ENCODE data around the gene PLXNA1.

The PLXNA1 gene

DNA sequence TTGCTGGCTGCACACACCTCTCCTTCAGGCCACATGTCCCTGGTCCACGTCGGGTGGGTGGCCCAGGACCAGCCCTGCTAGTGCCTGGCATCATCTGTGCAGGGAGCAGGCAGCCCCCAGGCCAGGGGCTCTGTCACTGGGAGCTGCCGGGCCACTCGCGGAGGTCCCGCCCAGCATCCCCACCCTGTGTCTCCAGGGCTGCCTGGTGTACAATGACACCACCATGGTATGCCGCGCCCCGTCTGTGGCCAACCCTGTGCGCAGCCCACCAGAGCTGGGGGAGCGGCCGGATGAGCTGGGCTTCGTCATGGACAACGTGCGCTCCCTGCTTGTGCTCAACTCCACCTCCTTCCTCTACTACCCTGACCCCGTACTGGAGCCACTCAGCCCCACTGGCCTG, 34.3 kb downstream of the PLXNA1 start:
- no peak for FAIRE-seq
- no peak for DNase-seq (ENCODE audit: low spot score)

DNA sequence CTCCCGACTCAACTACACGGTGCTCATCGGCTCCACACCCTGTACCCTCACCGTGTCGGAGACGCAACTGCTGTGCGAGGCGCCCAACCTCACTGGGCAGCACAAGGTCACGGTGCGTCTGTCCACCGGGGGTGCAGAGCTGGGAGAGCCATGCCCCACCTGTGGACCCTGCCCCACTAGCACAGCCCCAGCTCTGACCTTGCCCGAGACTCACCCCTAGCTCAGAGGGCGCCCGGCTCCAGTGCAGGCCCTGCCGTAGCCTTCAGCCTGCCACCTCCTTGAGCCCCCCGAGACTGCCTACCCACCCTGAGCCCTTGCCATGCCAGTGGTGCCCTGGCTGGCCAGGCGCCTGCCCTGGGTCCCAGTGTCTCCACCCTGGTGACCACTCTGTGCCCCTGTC, 34.9 kb downstream of the PLXNA1 start:
- DNase-seq (ENCODE audit: low spot score) (no peak), FAIRE-seq (no peak)

DNA sequence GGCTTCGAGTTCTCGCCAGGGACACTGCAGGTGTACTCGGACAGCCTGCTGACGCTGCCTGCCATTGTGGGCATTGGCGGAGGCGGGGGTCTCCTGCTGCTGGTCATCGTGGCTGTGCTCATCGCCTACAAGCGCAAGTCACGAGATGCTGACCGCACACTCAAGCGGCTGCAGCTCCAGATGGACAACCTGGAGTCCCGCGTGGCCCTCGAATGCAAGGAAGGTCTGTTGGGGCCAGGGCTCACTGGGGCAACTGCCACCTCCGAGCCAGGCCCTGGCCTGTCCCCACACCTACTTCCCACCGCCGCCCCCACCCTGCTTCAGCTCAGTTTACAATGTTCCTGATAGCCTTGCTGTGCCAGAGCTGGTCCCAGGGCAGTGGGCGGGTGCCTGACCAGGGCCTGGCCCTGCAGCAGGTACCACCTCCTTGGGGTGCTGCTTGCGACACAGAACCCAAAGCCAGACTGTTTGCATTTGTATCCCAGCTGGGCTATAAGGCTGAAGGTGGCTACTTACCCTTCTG, 35.5 kb downstream of the PLXNA1 start:
- FAIRE-seq (no peak), DNase-seq (ENCODE audit: low spot score) (no peak)

DNA sequence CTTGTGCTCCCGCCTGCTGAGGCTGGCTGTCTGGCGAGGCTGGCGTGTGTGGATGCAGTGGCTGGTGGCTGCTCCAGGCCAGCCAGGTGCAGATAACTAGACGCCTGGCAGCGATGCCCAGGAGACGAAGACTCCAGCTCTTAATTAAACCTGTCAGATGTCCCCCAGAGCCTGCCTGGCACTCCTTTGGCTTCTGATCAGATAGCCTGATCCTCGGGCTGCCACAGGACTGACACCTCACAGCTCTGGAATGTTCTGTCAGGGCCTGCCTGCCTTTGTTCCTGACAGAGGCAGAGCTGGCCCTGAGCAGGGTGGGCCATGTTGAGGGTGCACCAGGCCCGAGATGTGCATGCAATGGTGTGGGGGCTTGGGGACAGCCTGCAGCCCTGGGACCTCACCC, 36.5 kb downstream of the PLXNA1 start:
- no peak for FAIRE-seq

DNA sequence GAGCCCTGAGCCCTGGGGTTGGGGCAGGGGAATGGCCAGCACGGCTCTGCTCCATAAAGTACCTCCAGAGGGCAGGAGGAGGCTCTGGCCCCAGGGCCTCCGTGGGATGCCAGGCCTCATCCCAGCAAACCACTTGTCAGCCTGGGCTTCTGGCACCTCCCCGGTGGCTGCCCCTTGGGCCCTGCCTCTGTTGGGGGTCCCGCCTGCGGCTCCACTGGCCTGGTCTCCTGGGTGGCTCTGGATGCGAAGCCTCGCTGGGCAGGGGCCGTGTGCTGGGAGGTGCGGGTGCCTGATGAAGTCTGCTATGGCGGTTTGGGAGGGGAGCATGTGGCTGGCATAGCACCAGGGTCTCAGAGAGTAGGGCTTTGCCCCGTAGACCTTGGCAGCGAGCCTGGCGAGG, 37.6 kb downstream of the PLXNA1 start:
- DNase-seq (ENCODE audit: low spot score) (no peak), FAIRE-seq (no peak)

More for the DNA sequence above, 36.5 kb downstream of the PLXNA1 start:
- peak; percentile 64 for DNase-seq (ENCODE audit: low spot score)

DNA sequence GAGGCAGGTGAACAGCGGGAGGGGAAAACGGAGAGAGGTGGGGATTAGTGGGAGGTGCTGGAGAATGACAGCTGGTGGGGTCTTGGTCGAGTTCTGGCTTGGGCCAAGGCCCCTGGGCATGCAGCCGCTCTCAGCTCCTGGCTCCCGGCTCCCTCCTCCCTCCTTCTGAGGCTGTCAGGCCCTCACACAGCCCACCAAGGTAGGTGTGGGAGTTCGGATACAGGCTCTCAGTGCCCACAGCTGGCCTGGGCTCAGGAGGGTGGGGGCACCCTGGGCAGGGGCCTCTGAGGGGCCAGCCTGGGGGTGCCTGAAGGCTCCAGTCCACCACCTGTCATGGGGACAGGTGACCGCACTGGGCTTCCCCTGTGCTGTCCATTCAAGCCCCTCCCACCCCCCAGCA, 39.9 kb downstream of the PLXNA1 start:
- no peak for FAIRE-seq
- no peak for DNase-seq (ENCODE audit: low spot score)

DNA sequence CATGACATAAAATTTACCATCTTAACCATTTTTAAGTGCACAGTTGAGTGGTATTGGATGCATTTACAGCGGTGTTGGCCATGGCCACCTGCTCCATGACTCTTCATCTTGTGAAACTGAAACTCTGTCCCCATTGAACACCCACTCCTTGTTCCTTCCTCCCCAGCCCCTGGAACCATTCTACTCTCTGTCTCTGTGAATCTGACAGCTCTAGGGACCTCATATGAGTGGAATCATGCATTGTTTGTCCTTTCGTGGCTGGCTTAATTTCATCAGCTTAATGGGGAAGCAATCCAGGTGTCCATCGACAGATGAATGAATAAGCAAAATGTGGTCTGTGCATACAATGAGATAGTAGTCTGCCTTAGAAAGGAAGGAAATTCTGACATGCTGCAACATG, 42.5 kb downstream of the PLXNA1 start:
- FAIRE-seq (no peak), DNase-seq (ENCODE audit: low spot score) (no peak)

DNA sequence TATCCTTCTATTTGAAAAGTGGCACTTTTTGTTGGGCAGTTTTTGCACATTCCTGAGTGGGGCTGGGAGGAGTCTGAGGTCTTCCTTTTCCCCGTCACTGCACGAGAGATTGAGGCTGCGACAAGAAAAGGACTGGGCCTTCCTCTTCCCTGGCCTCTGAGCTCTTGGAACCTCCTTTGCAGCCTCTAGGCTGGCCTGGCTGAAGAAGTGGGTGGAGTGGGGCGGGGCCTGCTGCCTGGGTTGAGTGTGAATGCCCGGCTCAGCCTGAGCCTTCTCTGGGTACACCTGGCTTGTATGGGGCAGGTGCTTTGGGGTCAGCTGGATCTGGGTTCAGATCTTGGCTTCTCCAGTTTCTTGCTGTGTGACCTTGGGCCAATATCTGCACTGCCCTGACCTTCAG, 43.1 kb downstream of the PLXNA1 start:
- no peak for DNase-seq (ENCODE audit: low spot score)
- no peak for FAIRE-seq

DNA sequence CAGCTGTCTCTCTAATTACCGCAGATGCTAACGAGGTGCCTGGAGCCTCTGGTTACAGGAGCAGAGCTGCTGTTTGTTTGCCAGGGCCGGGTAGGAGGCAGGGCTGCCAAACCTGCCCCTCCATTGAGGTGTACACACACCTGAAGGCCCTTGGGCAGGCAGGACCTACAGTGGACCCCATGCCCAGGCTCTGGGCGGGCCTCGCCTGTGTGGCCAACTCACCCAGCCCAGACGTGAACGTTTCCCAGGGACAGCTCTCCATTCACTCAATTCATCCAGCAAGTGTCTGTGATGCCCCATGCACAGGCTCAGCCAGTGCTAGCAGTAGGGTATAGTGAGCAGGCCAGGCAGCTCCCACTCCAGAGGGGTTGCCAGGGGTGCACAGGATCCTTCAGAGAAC, 43.7 kb downstream of the PLXNA1 start:
- FAIRE-seq (no peak), DNase-seq (ENCODE audit: low spot score) (no peak)

DNA sequence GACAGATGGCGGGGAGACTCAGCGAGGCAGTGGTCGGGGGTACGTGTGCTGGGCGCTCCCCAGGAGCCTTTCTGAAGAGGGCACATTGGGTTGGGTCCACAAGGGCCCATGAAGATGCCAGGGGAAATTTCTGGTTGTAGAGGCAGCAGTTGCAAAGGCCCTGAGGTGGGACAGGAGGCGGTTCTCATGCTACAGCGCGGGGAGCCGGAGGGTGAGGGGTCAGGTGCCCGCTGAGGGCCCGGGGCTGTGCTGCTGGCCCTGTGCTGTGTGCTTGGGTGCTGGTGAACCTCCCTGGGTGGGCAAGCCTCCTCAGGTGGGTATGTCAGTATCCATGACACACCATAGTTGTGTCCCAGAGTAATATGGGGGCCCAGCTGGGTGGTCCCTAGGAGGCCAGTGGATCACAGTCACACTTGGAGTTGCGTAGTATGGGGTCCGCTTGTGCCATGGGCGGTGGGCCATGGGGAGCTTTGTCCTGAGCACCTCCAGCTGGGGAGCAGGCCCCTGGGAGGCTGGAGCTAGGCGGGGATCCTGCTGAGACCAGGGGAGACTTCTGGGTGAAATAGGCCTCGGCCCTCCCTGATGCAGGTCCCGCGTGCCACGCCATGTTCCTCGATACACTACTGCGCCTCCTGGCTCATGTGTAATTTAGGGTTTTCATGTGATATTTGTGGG, 44.3 kb downstream of the PLXNA1 start:
- FAIRE-seq, result no peak

DNA sequence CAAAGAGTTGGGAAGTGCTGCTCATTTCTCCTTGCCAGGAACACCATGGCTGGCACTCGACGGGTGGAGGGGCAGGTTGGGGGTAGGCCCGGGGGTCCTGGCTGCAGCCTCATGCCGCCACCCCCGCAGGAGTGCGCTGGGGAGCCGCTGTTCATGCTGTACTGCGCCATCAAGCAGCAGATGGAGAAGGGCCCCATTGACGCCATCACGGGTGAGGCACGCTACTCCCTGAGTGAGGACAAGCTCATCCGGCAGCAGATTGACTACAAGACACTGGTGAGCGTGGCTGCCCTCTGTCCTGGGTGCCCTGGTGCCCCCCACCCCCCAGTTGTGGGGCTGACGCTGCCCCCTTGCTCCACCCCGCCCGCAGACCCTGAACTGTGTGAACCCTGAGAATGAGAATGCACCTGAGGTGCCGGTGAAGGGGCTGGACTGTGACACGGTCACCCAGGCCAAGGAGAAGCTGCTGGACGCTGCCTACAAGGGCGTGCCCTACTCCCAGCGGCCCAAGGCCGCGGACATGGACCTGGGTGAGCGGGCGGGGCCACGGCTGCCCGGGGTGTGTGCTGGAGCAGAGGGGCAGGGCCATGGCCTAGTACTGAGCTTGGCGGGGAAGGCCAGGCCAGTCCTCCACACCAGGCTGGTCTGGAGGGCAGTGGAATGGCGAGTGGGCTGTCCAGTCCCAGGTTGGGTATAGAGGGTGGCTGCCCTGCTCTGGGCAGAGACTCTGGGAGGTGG, 45.1 kb downstream of the PLXNA1 start:
- DNase-seq (ENCODE audit: low spot score), result no peak
- no peak for FAIRE-seq

More for the DNA sequence above, 44.3 kb downstream of the PLXNA1 start:
- DNase-seq (ENCODE audit: low spot score), result no peak

DNA sequence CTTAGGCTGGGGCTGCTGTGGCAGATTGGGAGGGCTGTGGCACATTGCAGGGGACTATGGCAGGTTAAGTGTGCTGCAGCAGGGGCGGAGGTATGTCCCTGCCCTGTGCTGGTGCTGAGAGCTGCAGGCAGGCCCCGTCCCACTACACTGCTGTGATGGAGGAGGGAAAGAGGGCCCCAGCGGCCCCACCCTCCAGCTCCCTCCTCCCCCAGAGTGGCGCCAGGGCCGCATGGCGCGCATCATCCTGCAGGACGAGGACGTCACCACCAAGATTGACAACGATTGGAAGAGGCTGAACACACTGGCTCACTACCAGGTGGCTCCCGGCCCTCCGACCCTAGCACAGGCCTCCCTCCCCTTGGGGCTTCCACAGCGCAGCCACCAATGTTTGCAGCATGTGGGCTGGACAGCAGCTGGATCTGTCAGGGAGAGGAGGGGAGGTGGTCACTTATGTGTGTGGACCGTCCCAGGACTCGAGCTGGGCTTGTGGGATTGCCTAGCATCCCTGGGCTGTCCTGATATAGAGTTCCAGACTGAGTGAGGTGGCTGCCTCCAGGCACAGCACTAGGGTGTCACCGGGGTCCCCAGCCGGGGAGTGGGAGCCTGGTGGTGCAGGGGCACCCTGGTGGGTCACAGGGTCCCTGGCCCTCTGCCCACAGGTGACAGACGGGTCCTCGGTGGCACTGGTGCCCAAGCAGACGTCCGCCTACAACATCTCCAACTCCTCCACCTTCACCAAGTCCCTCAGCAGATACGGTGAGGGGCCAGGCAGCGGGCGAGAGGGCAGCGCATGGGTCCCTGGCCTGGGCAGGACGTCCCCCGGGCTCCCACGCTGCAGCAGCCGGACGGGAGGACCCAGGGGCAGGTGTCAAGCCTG, 46.1 kb downstream of the PLXNA1 start:
- DNase-seq (ENCODE audit: low spot score) (no peak), FAIRE-seq (no peak)

DNA sequence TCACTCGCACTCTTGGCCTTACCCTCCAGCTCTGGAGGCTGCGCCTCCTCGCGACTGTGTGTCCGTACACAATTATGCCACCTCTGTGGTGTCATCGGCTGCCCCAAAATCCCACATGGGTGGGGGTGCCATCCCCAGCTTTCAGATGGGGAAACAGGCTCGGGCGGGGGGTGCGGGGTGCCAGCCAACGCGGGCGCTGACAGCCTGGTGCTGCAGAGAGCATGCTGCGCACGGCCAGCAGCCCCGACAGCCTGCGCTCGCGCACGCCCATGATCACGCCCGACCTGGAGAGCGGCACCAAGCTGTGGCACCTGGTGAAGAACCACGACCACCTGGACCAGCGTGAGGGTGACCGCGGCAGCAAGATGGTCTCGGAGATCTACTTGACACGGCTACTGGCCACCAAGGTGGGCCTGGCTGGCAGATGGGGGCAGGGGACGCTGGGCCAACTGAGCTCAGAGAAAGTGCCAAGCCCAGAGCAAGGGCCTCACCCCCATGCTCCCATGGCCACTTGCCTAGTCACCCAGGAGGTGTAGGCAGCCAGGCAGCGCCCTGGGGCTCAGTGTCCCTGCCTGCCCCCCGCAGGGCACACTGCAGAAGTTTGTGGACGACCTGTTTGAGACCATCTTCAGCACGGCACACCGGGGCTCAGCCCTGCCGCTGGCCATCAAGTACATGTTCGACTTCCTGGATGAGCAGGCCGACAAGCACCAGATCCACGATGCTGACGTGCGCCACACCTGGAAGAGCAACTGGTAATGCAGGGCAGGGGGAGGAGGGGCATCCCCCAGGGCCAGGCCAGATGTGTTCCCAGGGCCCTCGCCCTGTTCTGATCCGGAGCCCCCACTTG, 47.0 kb downstream of the PLXNA1 start:
- no peak for DNase-seq (ENCODE audit: low spot score)
- no peak for FAIRE-seq

DNA sequence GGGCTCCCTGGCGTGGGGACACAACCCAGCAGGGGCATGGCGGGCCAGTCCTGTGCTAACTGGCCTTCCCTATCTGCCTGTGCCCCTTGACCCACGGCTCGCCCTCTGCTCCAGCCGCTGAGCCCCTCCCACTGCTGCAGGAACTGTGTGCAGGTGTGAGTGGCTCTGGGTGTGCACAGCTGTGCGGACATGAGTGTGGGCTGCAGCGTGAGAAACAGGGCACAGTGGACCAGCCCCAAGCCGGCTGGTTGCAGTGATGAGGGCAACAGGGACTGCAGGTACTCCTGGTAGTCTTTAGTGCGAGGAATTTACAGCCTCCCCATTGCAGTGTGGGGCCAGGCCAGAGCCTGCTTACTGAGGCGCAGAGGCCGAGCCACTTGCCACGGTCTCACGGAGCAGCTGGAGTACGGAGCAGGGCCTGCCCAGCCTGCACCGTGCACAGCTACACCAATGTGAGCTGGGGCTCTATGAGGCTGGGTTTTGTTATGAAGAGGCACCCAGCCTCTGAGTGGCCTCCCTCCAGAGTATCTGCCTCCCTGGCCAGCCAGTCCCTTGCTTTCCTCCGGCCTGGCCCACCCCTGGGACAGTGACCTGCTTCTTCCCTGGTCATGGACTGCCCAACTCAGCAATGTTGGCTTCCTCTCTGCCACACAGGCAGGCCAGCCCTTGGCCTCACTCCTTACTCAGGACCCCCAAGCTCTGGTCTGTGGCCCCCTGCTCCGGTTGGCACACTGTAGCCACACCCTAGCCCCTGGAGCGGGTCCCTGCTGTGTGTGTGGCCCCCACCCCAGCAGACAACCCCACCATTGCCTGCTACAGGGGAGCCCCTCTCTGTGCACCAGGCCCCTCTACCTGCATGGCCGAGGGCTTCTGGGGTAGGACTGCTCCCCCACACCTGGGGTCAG, 47.8 kb downstream of the PLXNA1 start:
- no peak for FAIRE-seq

DNA sequence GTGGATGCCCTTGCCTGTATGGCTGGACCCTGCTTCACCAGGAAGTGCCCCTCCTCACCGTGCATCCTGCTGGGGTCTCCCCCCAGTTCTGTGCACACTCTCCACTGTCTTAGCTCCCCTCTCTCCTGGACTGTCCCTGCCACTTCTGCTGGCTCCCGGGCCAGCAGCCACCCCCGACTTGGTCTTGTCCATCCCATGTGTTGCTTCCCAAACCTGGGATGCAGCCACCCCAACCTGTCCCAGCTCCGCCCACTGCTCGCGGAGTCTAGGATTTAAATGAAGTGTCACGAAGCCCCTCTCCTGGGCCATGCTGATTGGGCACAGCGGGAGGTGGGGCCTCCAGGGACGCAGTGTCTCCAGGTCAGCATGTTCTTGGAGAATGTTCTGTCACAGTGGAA, 48.5 kb downstream of the PLXNA1 start:
- FAIRE-seq, result no peak
- DNase-seq (ENCODE audit: low spot score), result no peak

More for the DNA sequence above, 47.8 kb downstream of the PLXNA1 start:
- DNase-seq (ENCODE audit: low spot score), result no peak

DNA sequence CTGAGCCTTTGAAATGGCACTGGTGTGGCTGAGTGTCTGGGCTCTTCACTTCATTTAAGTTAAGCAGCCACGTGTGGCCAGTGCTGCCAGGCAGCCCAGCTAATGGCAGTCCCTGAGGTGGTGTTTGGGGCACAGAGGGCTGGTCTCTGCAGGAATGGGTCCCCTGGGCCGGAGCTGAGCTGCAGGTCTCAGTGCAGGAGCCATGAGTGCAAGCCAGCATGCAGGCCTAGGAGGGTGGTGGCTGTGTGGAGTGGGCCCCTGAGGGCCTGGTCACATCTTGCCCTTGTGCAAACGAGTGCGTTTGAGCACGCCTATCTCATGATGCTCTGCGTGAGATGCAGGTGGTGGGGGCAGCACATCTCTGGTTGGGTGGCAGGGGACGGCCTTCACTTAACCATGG, 48.9 kb downstream of the PLXNA1 start:
- DNase-seq (ENCODE audit: low spot score), result no peak
- no peak for FAIRE-seq

DNA sequence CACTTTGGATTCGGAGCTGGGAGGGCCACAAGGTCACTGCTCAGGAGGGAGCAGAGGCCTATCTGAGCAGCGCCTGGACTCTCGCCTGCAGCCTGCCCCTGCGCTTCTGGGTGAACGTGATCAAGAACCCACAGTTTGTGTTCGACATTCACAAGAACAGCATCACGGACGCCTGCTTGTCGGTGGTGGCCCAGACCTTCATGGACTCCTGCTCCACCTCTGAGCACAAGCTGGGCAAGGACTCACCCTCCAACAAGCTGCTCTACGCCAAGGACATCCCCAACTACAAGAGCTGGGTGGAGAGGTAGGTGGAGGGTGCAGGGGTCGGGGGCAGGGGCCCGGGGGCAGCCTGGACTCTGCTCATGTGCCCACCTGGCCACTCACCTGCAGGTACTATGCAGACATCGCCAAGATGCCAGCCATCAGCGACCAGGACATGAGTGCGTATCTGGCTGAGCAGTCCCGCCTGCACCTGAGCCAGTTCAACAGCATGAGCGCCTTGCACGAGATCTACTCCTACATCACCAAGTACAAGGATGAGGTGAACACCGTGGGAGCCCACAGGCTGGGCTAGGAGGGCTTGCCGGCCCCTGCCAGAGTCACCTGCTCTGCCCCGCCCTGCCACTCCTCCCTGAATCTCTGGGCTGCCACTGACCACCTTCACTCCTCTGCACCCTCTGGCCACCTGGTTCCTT, 49.5 kb downstream of the PLXNA1 start:
- DNase-seq (ENCODE audit: low spot score) (no peak), FAIRE-seq (no peak)

Data from urothelium cell line (cell line).